Measurements from ENCODE around the gene HOXC12. TPM values are rescaled to one million over a fixed set of nuclear protein-coding genes. Genes with fewer than 3 reads are reported as not detected.

HOXC12 gene
- total RNA-seq, 3 donors from 2014 or later, result not detected

DNA sequence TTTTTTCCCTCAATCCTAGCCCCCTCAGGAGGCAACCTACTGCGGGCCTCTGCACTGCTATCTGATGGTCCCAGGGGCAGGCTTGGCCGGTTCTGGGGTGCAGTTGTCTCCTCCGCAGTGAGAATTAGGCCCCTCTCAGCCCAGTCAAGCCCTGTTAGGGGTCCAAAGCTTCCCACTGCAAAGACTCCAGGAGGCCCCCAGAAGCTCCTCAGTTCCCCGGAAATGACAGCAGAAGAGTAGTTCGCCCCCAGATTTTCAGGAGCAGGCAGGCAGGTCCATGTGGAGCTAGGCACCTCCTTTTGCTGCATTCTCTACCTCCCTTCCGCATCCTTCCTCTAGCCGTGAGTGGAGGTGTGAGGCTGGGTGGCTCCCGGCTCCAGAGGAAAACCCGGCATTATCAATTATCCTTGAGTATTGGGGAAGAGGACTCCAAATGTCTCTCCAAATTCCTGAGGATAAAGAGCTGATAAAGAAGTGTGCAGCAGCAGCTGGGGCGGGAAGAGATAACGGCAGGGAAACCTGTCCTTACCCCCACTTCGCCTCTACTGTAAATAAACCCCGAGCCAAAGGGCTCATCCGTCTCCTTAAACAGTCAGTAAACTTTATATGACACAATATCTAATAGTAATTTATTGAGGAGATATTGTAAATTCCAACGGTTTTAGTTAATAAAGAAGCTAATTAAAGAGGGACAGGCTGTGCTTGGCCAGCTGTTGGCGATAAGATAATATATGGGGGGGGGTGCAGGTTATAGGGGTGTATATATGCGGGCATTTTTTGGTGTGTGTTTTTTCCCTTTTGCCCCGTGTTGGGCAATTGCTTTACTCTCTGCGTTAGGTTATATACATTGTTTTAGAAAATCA, 641 bp upstream of the HOXC12 start:
- Histone ChIP-seq H3K4me1 (ENCODE audit: low read depth) (no peaks in the 10 kb centered on the region), H3K9me3 (no peaks in the 10 kb centered on the region), H3K4me3 (no peak overlapping the region), H3K36me3 (ENCODE audit: low read depth) (no peaks in the 10 kb centered on the region)
- intact Hi-C loops (cut with DNase I, micrococcal nuclease), result no loop called here
- DNase-seq (no peak), ATAC-seq (no peak)
- no peak for TF ChIP-seq CTCF (IDR thresholded peaks at IDR 0.05)

DNA sequence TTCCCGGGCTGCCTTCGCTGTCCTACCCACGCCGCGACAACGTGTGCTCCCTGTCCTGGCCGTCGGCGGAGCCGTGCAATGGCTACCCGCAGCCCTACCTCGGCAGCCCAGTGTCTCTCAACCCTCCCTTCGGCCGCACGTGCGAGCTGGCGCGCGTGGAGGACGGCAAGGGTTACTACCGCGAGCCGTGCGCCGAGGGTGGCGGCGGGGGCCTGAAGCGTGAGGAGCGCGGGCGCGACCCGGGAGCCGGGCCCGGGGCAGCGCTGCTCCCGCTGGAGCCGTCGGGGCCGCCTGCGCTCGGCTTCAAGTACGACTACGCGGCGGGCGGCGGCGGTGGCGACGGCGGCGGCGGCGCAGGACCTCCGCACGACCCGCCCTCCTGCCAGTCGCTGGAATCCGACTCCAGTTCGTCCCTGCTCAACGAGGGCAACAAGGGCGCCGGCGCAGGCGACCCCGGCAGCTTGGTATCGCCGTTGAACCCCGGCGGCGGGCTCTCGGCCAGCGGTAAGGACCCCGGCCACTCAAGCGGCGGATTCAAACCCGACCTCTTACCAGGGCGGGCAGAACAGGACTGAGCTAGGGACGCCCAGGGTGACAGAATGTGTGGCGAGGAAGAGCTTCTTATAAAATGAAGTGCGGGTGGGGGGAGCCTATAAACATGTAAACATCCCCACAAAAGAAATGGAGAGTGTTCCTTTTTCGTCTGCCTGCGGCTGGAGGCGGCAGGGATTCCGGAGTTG, 503 bp downstream of the HOXC12 start:
- Histone ChIP-seq H3K9me3 (no peaks in the 10 kb centered on the region), H3K4me1 (ENCODE audit: low read depth) (no peaks in the 10 kb centered on the region), H3K4me3 (no peak overlapping the region), H3K36me3 (ENCODE audit: low read depth) (no peaks in the 10 kb centered on the region)
- DNase-seq, result no peak
- no peak for ATAC-seq
- no peak for TF ChIP-seq CTCF (IDR thresholded peaks at IDR 0.05)
- intact Hi-C loops (cut with DNase I, micrococcal nuclease), result no loop called here

GRCh38 chr12:53955776-53956250, 1.1 kb downstream of the HOXC12 start:
- intact Hi-C loops (cut with DNase I, micrococcal nuclease), result no loop called here
- no peak for TF ChIP-seq CTCF (IDR thresholded peaks at IDR 0.05)
- ATAC-seq (no peak), DNase-seq (no peak)
- no peaks in the 10 kb centered on the region for H3K4me1 ChIP-seq (ENCODE audit: low read depth)
- H3K36me3 ChIP-seq (ENCODE audit: low read depth), result no peaks in the 10 kb centered on the region
- no peaks in the 10 kb centered on the region for H3K9me3 ChIP-seq
- H3K4me3 ChIP-seq, result no peak overlapping the region

DNA sequence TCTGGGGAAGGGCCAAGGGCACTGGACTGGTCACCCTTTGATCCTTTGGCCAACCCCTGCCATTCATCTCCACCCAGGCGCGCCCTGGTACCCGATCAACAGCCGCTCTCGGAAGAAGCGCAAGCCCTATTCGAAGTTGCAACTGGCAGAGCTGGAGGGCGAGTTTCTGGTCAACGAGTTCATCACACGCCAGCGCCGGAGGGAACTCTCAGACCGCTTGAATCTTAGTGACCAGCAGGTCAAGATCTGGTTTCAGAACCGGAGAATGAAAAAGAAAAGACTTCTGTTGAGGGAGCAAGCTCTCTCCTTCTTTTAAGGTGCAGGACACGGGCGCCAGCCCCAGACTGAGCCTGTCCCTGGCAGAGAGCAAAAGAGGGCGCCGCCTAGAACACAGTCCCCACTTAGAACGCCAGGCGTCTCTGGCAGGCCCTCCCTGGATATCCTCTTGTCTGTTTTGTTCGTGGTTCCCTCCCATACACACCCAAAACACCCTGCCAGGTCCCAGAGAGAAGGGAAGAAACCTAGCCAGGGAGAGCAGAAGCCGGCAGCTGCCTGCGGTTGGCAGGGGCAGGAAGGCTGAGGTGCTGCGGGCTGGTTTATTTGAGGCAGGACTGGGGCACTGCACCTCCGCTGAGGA, 1.7 kb downstream of the HOXC12 start:
- intact Hi-C loops (cut with DNase I, micrococcal nuclease), result no loop called here
- H3K9me3 ChIP-seq, result no peaks in the 10 kb centered on the region
- no peak for TF ChIP-seq CTCF (IDR thresholded peaks at IDR 0.05)
- H3K4me1 ChIP-seq (ENCODE audit: low read depth), result no peaks in the 10 kb centered on the region
- DNase-seq, result no peak
- no peaks in the 10 kb centered on the region for H3K36me3 ChIP-seq (ENCODE audit: low read depth)
- no peak for ATAC-seq
- H3K4me3 ChIP-seq, result no peak overlapping the region

GRCh38 chr12:53956914-53957536, 2.3 kb downstream of the HOXC12 start:
- Histone ChIP-seq H3K36me3 (ENCODE audit: low read depth) (no peaks in the 10 kb centered on the region), H3K4me1 (ENCODE audit: low read depth) (no peaks in the 10 kb centered on the region), H3K9me3 (no peaks in the 10 kb centered on the region), H3K4me3 (no peak overlapping the region)
- ATAC-seq (no peak), DNase-seq (no peak)
- intact Hi-C loops (cut with DNase I, micrococcal nuclease), result no loop called here
- TF ChIP-seq CTCF (IDR thresholded peaks at IDR 0.05), result no peak

Data from mucosa of descending colon (tissue), 3 donors.